ENCODE data around the gene ZNF415.

GRCh38 chr19:53123400-53123799 is 9.3 kb downstream of the ZNF415 start:
- no peak for TF ChIP-seq POLR2A (IDR thresholded peaks at IDR 0.05)
- TF ChIP-seq CTCF (IDR thresholded peaks at IDR 0.05) = no peak
